CD14-positive monocyte (primary cell): ENCODE measurements around the gene KDM1B. TPM values are rescaled to one million over a fixed set of nuclear protein-coding genes. Genes with fewer than 3 reads are reported as not detected.

ENCODE experiments used
- DNase-seq, 3 donors: peaks; one replicate each; pipeline ENCODE4 v3.0.0-alpha.2; 2011 to 2022
- H2AFZ ChIP-seq: 2 replicates; pipeline ENCODE4 v1.6.0; 2012; ENCODE audit warnings: mild to moderate bottlenecking, low read depth, low read length, inconsistent platforms; ENCODE audit not compliant: insufficient read depth, poor library complexity, severe bottlenecking
- H3K27ac ChIP-seq, 2 donors: 1 replicate in 1 of 2; 2 replicates in 1 of 2; pipeline ENCODE4 v1.5.1; 2012 to 2013; ENCODE audit warnings: low read length in 2 of 2, control low read depth in 1 of 2, inconsistent platforms in 1 of 2, low read depth in 1 of 2, mild to moderate bottlenecking in 1 of 2
- H3K27me3 ChIP-seq, 2 donors: one replicate each; pipeline versions ENCODE4 v1.6.0 to v1.6.1; 2011 to 2013; ENCODE audit warnings: low read length in 2 of 2; ENCODE audit not compliant: control insufficient read depth in 2 of 2, insufficient read depth in 2 of 2
- H3K36me3 ChIP-seq, 2 donors: replicated peaks in 1 of 2; 1 replicate in 1 of 2; 2 replicates in 1 of 2; pipeline versions ENCODE4 v1.5.1 to v1.6.1; 2012 to 2013; ENCODE audit warnings: low read length in 2 of 2, control low read depth in 1 of 2, inconsistent platforms in 1 of 2, mild to moderate bottlenecking in 1 of 2; ENCODE audit not compliant: insufficient read depth in 2 of 2, control insufficient read depth in 1 of 2
- H3K4me1 ChIP-seq, 2 donors: 1 replicate in 1 of 2; 2 replicates in 1 of 2; pipeline versions ENCODE4 v1.5.1 to v1.6.1; 2012 to 2013; ENCODE audit warnings: low read length in 2 of 2, control low read depth in 1 of 2, inconsistent platforms in 1 of 2, mild to moderate bottlenecking in 1 of 2, moderate library complexity in 1 of 2; ENCODE audit not compliant: insufficient read depth in 2 of 2, control insufficient read depth in 1 of 2
- H3K4me2 ChIP-seq: replicated peaks from 2 replicates; pipeline ENCODE3; 2012; ENCODE audit warnings: low read length, moderate library complexity, mild to moderate bottlenecking; ENCODE audit not compliant: poor library complexity, severe bottlenecking; ENCODE audit errors: extremely low read depth
- H3K4me3 ChIP-seq, 3 experiments: fragments of 200-600 bp in 1 of 3; sonication (generic) in 1 of 3; replicated peaks in 1 of 3; 1 replicate in 2 of 3; 2 replicates in 1 of 3; pipeline ENCODE4 v1.5.1; 2011 to 2013; ENCODE audit warnings: low read length in 3 of 3, mild to moderate bottlenecking in 3 of 3, control low read depth in 2 of 3, low read depth in 2 of 3, inconsistent platforms in 1 of 3, moderate library complexity in 1 of 3
- H3K79me2 ChIP-seq: 2 replicates; pipeline ENCODE4 v1.6.0; 2012; ENCODE audit warnings: mild to moderate bottlenecking, control low read depth, inconsistent platforms, low read length, moderate library complexity; ENCODE audit not compliant: insufficient read depth
- H3K9ac ChIP-seq: 2 replicates; pipeline ENCODE4 v1.6.0; 2017; ENCODE audit warnings: low read length, mild to moderate bottlenecking; ENCODE audit not compliant: insufficient read depth, poor library complexity, severe bottlenecking
- H3K9me3 ChIP-seq, 2 donors: replicated peaks in 1 of 2; 1 replicate in 1 of 2; 2 replicates in 1 of 2; pipeline versions ENCODE4 v1.5.1 to v1.6.1; 2012 to 2013; ENCODE audit warnings: low read length in 2 of 2, control low read depth in 1 of 2; ENCODE audit not compliant: control insufficient read depth in 1 of 2, insufficient read depth in 1 of 2
- H4K20me1 ChIP-seq: 2 replicates; pipeline ENCODE4 v1.6.0; 2012; ENCODE audit warnings: mild to moderate bottlenecking, low read length, control low read depth, moderate library complexity; ENCODE audit not compliant: insufficient read depth
- H3K27ac Mint-ChIP-seq, 7 donors: one replicate each; pipeline ENCODE4 v1.8.0; 2020; ENCODE audit warnings: mild to moderate bottlenecking in 7 of 7, mixed read lengths in 7 of 7, moderate library complexity in 6 of 7, inconsistent platforms in 2 of 7
- H3K27me3 Mint-ChIP-seq, 3 donors: one replicate each; pipeline ENCODE4 v1.8.0; 2021 to 2022; ENCODE audit warnings: low read depth in 3 of 3, mild to moderate bottlenecking in 3 of 3, mixed read lengths in 3 of 3, moderate library complexity in 3 of 3, inconsistent platforms in 1 of 3
- H3K36me3 Mint-ChIP-seq, 2 donors: one replicate each; pipeline ENCODE4 v1.8.0; 2020; ENCODE audit warnings: mixed read lengths in 2 of 2, inconsistent platforms in 1 of 2, mild to moderate bottlenecking in 1 of 2
- H3K4me1 Mint-ChIP-seq: one replicate; pipeline ENCODE4 v1.8.0; 2020; ENCODE audit warnings: mild to moderate bottlenecking, mixed read lengths
- H3K4me3 Mint-ChIP-seq, 2 donors: one replicate each; pipeline ENCODE4 v1.8.0; 2020; ENCODE audit warnings: mild to moderate bottlenecking in 2 of 2, mixed read lengths in 2 of 2, moderate library complexity in 1 of 2
- H3K9me3 Mint-ChIP-seq, 7 donors: one replicate each; pipeline ENCODE4 v1.8.0; 2020 to 2022; ENCODE audit warnings: mixed read lengths in 7 of 7, mild to moderate bottlenecking in 6 of 7, moderate library complexity in 6 of 7, inconsistent platforms in 2 of 7
- CTCF ChIP-seq: fragments of 200-600 bp; IDR thresholded peaks from one replicate; pipeline ENCODE4 v1.8.0; 2022; ENCODE audit warnings: antibody characterized with exemption, mild to moderate bottlenecking
- WGBS: methylation state at CpG from one replicate; pipeline ENCODE4 v1.1.5; 2013; ENCODE audit warnings: missing lambda C conversion rate; ENCODE audit not compliant: insufficient coverage; 5-methylcytosine and 5-hydroxymethylcytosine counted together
- intact Hi-C, 2 donors: fragments of 100-400 bp; cut with micrococcal nuclease; formaldehyde crosslinking; loops; one replicate each; pipeline versions ENCODE4 v1.15.0 to v1.15.1; 2023
- polyA plus RNA-seq, 3 donors: library from polyadenylated mRNA; depleted of rRNA in 1 of 3; unstranded in 2 of 3; stranded (reverse) in 1 of 3; fragments of 300-500 nt in 2 of 3; fragments of >200 nt in 1 of 3; fragmentation: Illumina TruSeq in 2 of 3; gene quantifications; 1 replicate in 2 of 3; 2 replicates in 1 of 3; pipeline ENCODE4 v1.2.3, GENCODE V29; 2012 to 2021

KDM1B gene
- polyA plus RNA-seq, 3 donors, result 4.4 to 50.8 (median 24.1) TPM

- Histone ChIP-seq H4K20me1 (no peaks in the 10 kb centered on the region), H3K36me3 (peaks cover 44 to 81% of the 10 kb centered on the region in 2 donors), H3K79me2 (peaks cover 11% of the 10 kb centered on the region), H3K9ac (no peak overlapping the region), H3K4me3 (no peak overlapping the region), H2AFZ (no peak overlapping the region), H3K9me3 (no peaks in the 10 kb centered on the region), H3K4me2 (no peak overlapping the region), H3K27me3 (no peaks in the 10 kb centered on the region), H3K4me1 (peaks cover 18 to 26% of the 10 kb centered on the region in 2 donors), H3K27ac (peak overlapping the region in 1 of 2 donors; percentile 93)
- Mint-ChIP-seq H3K9me3 (peaks cover 0 to 3% (median 0%) of the 10 kb centered on the region in 7 donors), H3K4me1 (peaks cover 25% of the 10 kb centered on the region), H3K4me3 (no peak overlapping the region), H3K36me3 (peaks cover 72 to 90% of the 10 kb centered on the region in 2 donors), H3K27me3 (no peaks in the 10 kb centered on the region), H3K27ac (peak overlapping the region in 6 of 7 donors; percentile 9 to 96 (median 67))
- TF ChIP-seq CTCF, result no peak
- no peak for DNase-seq
- intact Hi-C loops, result loop anchor here in 1 of 2 donors (5.0 to 10.0 kb wide), 2 partner anchors 35 to 147 kb away; no protein-coding TSS in a partner anchor
- WGBS, result over 99% methylated on average over 10 of the region's 10 CpGs
Measured at GRCh38 chr6:18187701-18188100, 32.5 kb downstream of the KDM1B start.

- no peaks in the 10 kb centered on the region for H3K9me3 ChIP-seq
- H3K4me1 ChIP-seq, result peaks cover 18 to 26% of the 10 kb centered on the region in 2 donors
- Mint-ChIP-seq H3K27me3 (no peaks in the 10 kb centered on the region), H3K4me1 (peaks cover 25% of the 10 kb centered on the region), H3K4me3 (no peak overlapping the region), H3K36me3 (peaks cover 70 to 88% of the 10 kb centered on the region in 2 donors), H3K9me3 (peaks cover 0 to 3% (median 0%) of the 10 kb centered on the region in 7 donors), H3K27ac (no peak overlapping the region)
- intact Hi-C loops, result loop anchor here in 1 of 2 donors (5.0 to 10.0 kb wide), 2 partner anchors 37 to 146 kb away; no protein-coding TSS in a partner anchor
- no peak overlapping the region for H3K27ac ChIP-seq
- no peak overlapping the region for H3K4me3 ChIP-seq
- no CpG with 5 or more reads among the region's 2 CpGs for WGBS
- no peak for DNase-seq
- peaks cover 7% of the 10 kb centered on the region for H3K79me2 ChIP-seq
- no peak overlapping the region for H3K9ac ChIP-seq
- H3K27me3 ChIP-seq, result no peaks in the 10 kb centered on the region
- no peak overlapping the region for H3K4me2 ChIP-seq
- no peaks in the 10 kb centered on the region for H4K20me1 ChIP-seq
- TF ChIP-seq CTCF, result no peak
- H3K36me3 ChIP-seq, result peaks cover 46 to 78% of the 10 kb centered on the region in 2 donors
- H2AFZ ChIP-seq, result no peak overlapping the region
Measured at GRCh38 chr6:18189196-18189595, 34.0 kb downstream of the KDM1B start.
